H9 (cell line): ENCODE results near the gene FCMR. TPM values are rescaled to one million over a fixed set of nuclear protein-coding genes. Genes with fewer than 3 reads are reported as not detected.

Source experiments
- total RNA-seq: library from RNA; stranded (reverse); gene quantifications from 2 replicates; pipeline ENCODE4 v1.2.1, GENCODE V29; 2021

FCMR gene
- total RNA-seq, 1 experiment from 2014 or later, result not detected

Other genes with a start within 250 kb of the FCMR start
- 48.0 and 50.1 TPM in 2 replicates for gene MAPKAPK2, start 237.0 kb downstream of the FCMR start, total RNA-seq
- not detected in 2 replicates for gene IL19, start 151.2 kb downstream of the FCMR start, total RNA-seq
- gene IL10, start 149.4 kb downstream of the FCMR start, total RNA-seq, result not detected in 2 replicates
- not detected in 2 replicates for gene IL20, start 56.3 kb downstream of the FCMR start, total RNA-seq
- not detected in 2 replicates for gene IL24, start 24.5 kb downstream of the FCMR start, total RNA-seq
- not detected in 2 replicates for gene PIGR, start 24.5 kb upstream of the FCMR start, total RNA-seq
- not detected in 2 replicates for gene FCAMR, start 48.5 kb upstream of the FCMR start, total RNA-seq
- 0.48 and 0.55 TPM in 2 replicates for gene C1orf116, start 110.8 kb upstream of the FCMR start, total RNA-seq
- 8.6 and 9.4 TPM in 2 replicates for gene YOD1, start 129.3 kb upstream of the FCMR start, total RNA-seq
- gene PFKFB2, start 131.3 kb upstream of the FCMR start, total RNA-seq, result 13.2 and 14.6 TPM in 2 replicates
- not detected in 2 replicates for gene C4BPB, start 166.9 kb upstream of the FCMR start, total RNA-seq
- not detected in 2 replicates for gene C4BPA, start 182.3 kb upstream of the FCMR start, total RNA-seq